Measurements from ENCODE around the gene CT45A10. TPM values are rescaled to one million over a fixed set of nuclear protein-coding genes. Genes with fewer than 3 reads are reported as not detected.

The CT45A10 gene
- polyA plus RNA-seq, 4 donors: not detected

Other genes with a start within 250 kb of the CT45A10 start
- gene CT45A1, start 179.8 kb downstream of the CT45A10 start, polyA plus RNA-seq: not detected
- gene CT45A3, start 125.3 kb downstream of the CT45A10 start, polyA plus RNA-seq: not detected
- not detected for gene CT45A5, start 107.9 kb downstream of the CT45A10 start, polyA plus RNA-seq
- not detected for gene CT45A6, start 90.7 kb downstream of the CT45A10 start, polyA plus RNA-seq
- not detected for gene CT45A2, start 73.4 kb downstream of the CT45A10 start, polyA plus RNA-seq
- gene CT45A7, start 56.2 kb downstream of the CT45A10 start, polyA plus RNA-seq: not detected
- gene CT45A8, start 38.9 kb downstream of the CT45A10 start, polyA plus RNA-seq: not detected
- gene CT45A9, start 21.6 kb downstream of the CT45A10 start, polyA plus RNA-seq: not detected
- gene SAGE1, start 272 bp upstream of the CT45A10 start, polyA plus RNA-seq: not detected
- 10 to 100 TPM in 2 of 4 donors, 1 to 10 TPM in 2; 2.9 to 23.7 (median 10.0) TPM for gene MMGT1, start 80.5 kb upstream of the CT45A10 start, polyA plus RNA-seq
- gene SLC9A6, start 92.0 kb upstream of the CT45A10 start, polyA plus RNA-seq: 10 to 100 TPM in 2 of 4 donors, 1 to 10 TPM in 2; 7.0 to 11.0 (median 9.1) TPM